IMR-90 (cell line): Measurements from ENCODE around the gene NME4. TPM values are rescaled to one million over a fixed set of nuclear protein-coding genes. Genes with fewer than 3 reads are reported as not detected.

ENCODE experiments used
- ATAC-seq: fragments of 200-7000 bp; cut with Tn5 transposase; 2 replicates; pipeline ENCODE4 v1.9.1; 2020; ENCODE audit warnings: low read depth, mild to moderate bottlenecking, moderate library complexity
- BruUV-seq: library from RNA; stranded (reverse); fragments of 400-500 nt; replicated peaks from 2 replicates; lab custom pipeline; 2021; lab: Mats Ljungman, UMichigan
- CTCF ChIA-PET: fragments of 300-600 bp; formaldehyde crosslinking; extraction: SDS; loops from one replicate; lab custom pipeline; 2021; ENCODE audit warnings: antibody characterized with exemption; lab: Yijun Ruan, JAX
- POLR2A ChIA-PET: fragments of 300-600 bp; sonication (Branson Sonifier 250); formaldehyde crosslinking; loops from one replicate; lab custom pipeline; 2022; ENCODE audit warnings: antibody characterized with exemption; ENCODE audit not compliant: unreplicated experiment; lab: Charles Lee
- DNase-seq: peaks from one replicate; pipeline ENCODE4 v3.0.0; 2013
- H2AFZ ChIP-seq: replicated peaks from 2 replicates; pipeline ENCODE3; 2013; ENCODE audit warnings: low read length, mild to moderate bottlenecking; ENCODE audit not compliant: poor library complexity
- H2AK5ac ChIP-seq: 2 replicates; pipeline ENCODE4 v1.6.1; 2013; ENCODE audit warnings: low read depth, low read length, inconsistent platforms
- H2AK9ac ChIP-seq: replicated peaks from 2 replicates; pipeline ENCODE3; 2013; ENCODE audit warnings: mild to moderate bottlenecking, low read depth, low read length, moderate library complexity; ENCODE audit not compliant: poor library complexity
- H2BK120ac ChIP-seq: 2 replicates; pipeline ENCODE4 v1.6.1; 2013; ENCODE audit warnings: low read depth, low read length, inconsistent platforms
- H2BK15ac ChIP-seq: 3 replicates; pipeline ENCODE4 v1.6.1; 2013; ENCODE audit warnings: low read depth, low read length, inconsistent platforms
- H2BK20ac ChIP-seq: 2 replicates; pipeline ENCODE4 v1.6.1; 2013; ENCODE audit warnings: low read depth, mild to moderate bottlenecking, inconsistent platforms, low read length, moderate library complexity
- H2BK5ac ChIP-seq: 2 replicates; pipeline ENCODE4 v1.6.1; 2013; ENCODE audit warnings: mild to moderate bottlenecking, low read depth, low read length, inconsistent platforms; ENCODE audit not compliant: poor library complexity, severe bottlenecking
- H3K14ac ChIP-seq: replicated peaks from 2 replicates; pipeline ENCODE4 v1.6.1; 2013; ENCODE audit warnings: low read depth, low read length, inconsistent platforms
- H3K18ac ChIP-seq: 2 replicates; pipeline ENCODE4 v1.6.1; 2013; ENCODE audit warnings: low read depth, low read length, control low read depth
- H3K23ac ChIP-seq: 2 replicates; pipeline ENCODE4 v1.6.1; 2013; ENCODE audit warnings: low read depth, low read length, inconsistent platforms
- H3K27ac ChIP-seq: 2 replicates; pipeline ENCODE4 v1.5.1; 2013; ENCODE audit warnings: mild to moderate bottlenecking, control low read depth, low read length; ENCODE audit not compliant: insufficient read depth
- H3K27me3 ChIP-seq: 2 replicates; pipeline ENCODE4 v1.6.1; 2013; ENCODE audit warnings: low read length; ENCODE audit not compliant: control insufficient read depth, insufficient read depth
- H3K36me3 ChIP-seq: 2 replicates; pipeline ENCODE4 v1.6.1; 2013; ENCODE audit warnings: low read length, mixed read lengths; ENCODE audit not compliant: control insufficient read depth, insufficient read depth
- H3K4ac ChIP-seq: 2 replicates; pipeline ENCODE4 v1.6.1; 2013; ENCODE audit warnings: low read depth, low read length, inconsistent platforms
- H3K4me1 ChIP-seq: 2 replicates; pipeline ENCODE4 v1.6.1; 2013; ENCODE audit warnings: low read length, mixed read lengths; ENCODE audit not compliant: control insufficient read depth, insufficient read depth
- H3K4me2 ChIP-seq: 2 replicates; pipeline ENCODE4 v1.6.1; 2013; ENCODE audit warnings: low read depth, mild to moderate bottlenecking, control low read depth, low read length, moderate library complexity
- H3K4me3 ChIP-seq: 2 replicates; pipeline ENCODE4 v1.5.1; 2013; ENCODE audit warnings: low read depth, mild to moderate bottlenecking, control low read depth, low read length, moderate library complexity; ENCODE audit not compliant: insufficient read depth
- H3K56ac ChIP-seq: 2 replicates; pipeline ENCODE4 v1.6.1; 2013; ENCODE audit warnings: low read length, inconsistent platforms; ENCODE audit not compliant: insufficient read depth; ENCODE audit errors: extremely low read depth
- H3K79me1 ChIP-seq, 2 experiments: 2 replicates each; pipeline ENCODE4 v1.6.1; 2013; ENCODE audit warnings: low read length in 2 of 2, inconsistent platforms in 1 of 2, low read depth in 1 of 2
- H3K9ac ChIP-seq: 2 replicates; pipeline ENCODE4 v1.6.1; 2013; ENCODE audit warnings: low read depth, low read length, control low read depth
- H3K9me1 ChIP-seq: 2 replicates; pipeline ENCODE4 v1.6.1; 2013; ENCODE audit warnings: low read length, inconsistent platforms; ENCODE audit not compliant: insufficient read depth
- H3K9me3 ChIP-seq: 2 replicates; pipeline ENCODE4 v1.6.1; 2013; ENCODE audit warnings: low read length; ENCODE audit not compliant: control insufficient read depth, insufficient read depth
- H4K20me1 ChIP-seq: 2 replicates; pipeline ENCODE4 v1.6.1; 2013; ENCODE audit warnings: low read length, inconsistent platforms; ENCODE audit not compliant: insufficient read depth
- H4K5ac ChIP-seq: 2 replicates; pipeline ENCODE4 v1.6.1; 2013; ENCODE audit warnings: mild to moderate bottlenecking, low read depth, low read length, control low read depth
- H4K8ac ChIP-seq, 2 experiments: 2 replicates each; pipeline ENCODE4 v1.6.1; 2013; ENCODE audit warnings: low read depth in 2 of 2, low read length in 2 of 2, control low read depth in 1 of 2, inconsistent platforms in 1 of 2
- H4K91ac ChIP-seq: 2 replicates; pipeline ENCODE4 v1.6.1; 2013; ENCODE audit warnings: low read depth, low read length, inconsistent platforms; ENCODE audit not compliant: insufficient read depth
- BHLHE40 ChIP-seq: fragments of 150-350 bp; IDR thresholded peaks from 2 replicates; pipeline ENCODE4 v1.6.1; 2016; ENCODE audit warnings: mild to moderate bottlenecking, low read depth, low read length
- CHD1 ChIP-seq: IDR thresholded peaks from 2 replicates; pipeline ENCODE4 v1.6.1; 2012; ENCODE audit warnings: low read depth, low read length, improper control_type of control experiment
- CTCF ChIP-seq: conservative IDR thresholded peaks from 2 replicates; pipeline ENCODE4 v1.5.1; 2012; ENCODE audit warnings: mild to moderate bottlenecking, low read depth, low read length, improper control_type of control experiment
- FOS ChIP-seq: fragments of 150-350 bp; IDR thresholded peaks from 2 replicates; pipeline ENCODE4 v1.6.1; 2016; ENCODE audit warnings: low read depth, low read length
- MAFK ChIP-seq: IDR thresholded peaks from 2 replicates; pipeline ENCODE4 v1.6.1; 2012; ENCODE audit warnings: low read depth, low read length, improper control_type of control experiment
- MAZ ChIP-seq: IDR thresholded peaks from 2 replicates; pipeline ENCODE4 v1.6.1; 2012; ENCODE audit warnings: low read depth, mild to moderate bottlenecking, low read length, improper control_type of control experiment, moderate library complexity, borderline replicate concordance
- MXI1 ChIP-seq: IDR thresholded peaks from 2 replicates; pipeline ENCODE4 v1.6.1; 2012; ENCODE audit warnings: low read depth, mild to moderate bottlenecking, low read length, moderate library complexity, borderline replicate concordance
- RAD21 ChIP-seq: IDR thresholded peaks from 2 replicates; pipeline ENCODE4 v1.6.1; 2012; ENCODE audit warnings: low read length, improper control_type of control experiment
- RCOR1 ChIP-seq: IDR thresholded peaks from 2 replicates; pipeline ENCODE4 v1.6.1; 2012; ENCODE audit warnings: mild to moderate bottlenecking, low read length, improper control_type of control experiment; ENCODE audit not compliant: insufficient replicate concordance
- RFX5 ChIP-seq: IDR thresholded peaks from 2 replicates; pipeline ENCODE4 v1.8.0; 2012; ENCODE audit warnings: low read depth, mild to moderate bottlenecking, low read length, moderate library complexity
- SMC3 ChIP-seq: fragments of 150-350 bp; IDR thresholded peaks from 2 replicates; pipeline ENCODE4 v1.6.1; 2016; ENCODE audit warnings: low read depth, mild to moderate bottlenecking, antibody characterized with exemption, low read length, moderate library complexity
- WGBS, 2 experiments: methylation state at CpG; one replicate each; pipeline versions ENCODE4 v1.1.5 to v1.1.7; 2013; ENCODE audit warnings: missing lambda C conversion rate in 2 of 2; ENCODE audit not compliant: insufficient read length in 1 of 2; ENCODE audit errors: extremely low coverage in 2 of 2; 5-methylcytosine and 5-hydroxymethylcytosine counted together
- dilution Hi-C: fragments of 300-500 bp; cut with HindIII; formaldehyde crosslinking; loops from one replicate; pipeline ENCODE4 v1.14.3; 2018; ENCODE audit warnings: low sequenced_read_pairs; ENCODE audit not compliant: unreplicated experiment
- in situ Hi-C: fragments of 300-500 bp; cut with MboI; formaldehyde crosslinking; loops from 3 replicates; pipeline ENCODE4 v1.14.3; 2019; ENCODE audit warnings: low sequenced_read_pairs, inconsistent platforms, mixed read lengths
- intact Hi-C: fragments of 100-400 bp; cut with micrococcal nuclease; formaldehyde crosslinking; loops from 2 replicates; pipeline ENCODE4 v1.10.0; 2022
- polyA plus RNA-seq, 3 experiments: library from polyadenylated mRNA; depleted of rRNA; stranded (reverse); fragments of >200 nt; gene quantifications; 2 replicates each; pipeline ENCODE4 v1.2.3, GENCODE V29; 2012; ENCODE audit warnings: low replicate concordance in 1 of 3
- total RNA-seq: library from RNA; depleted of rRNA; stranded (reverse); fragments of >200 nt; gene quantifications from 2 replicates; pipeline ENCODE4 v1.2.3, GENCODE V29; 2012
- TF ChIP-seq, protein P1 (sequence below): fragments of 150-350 bp; IDR thresholded peaks from 2 replicates; pipeline ENCODE4 v1.6.1; 2016; ENCODE audit warnings: low read depth, mild to moderate bottlenecking, low read length, moderate library complexity, borderline replicate concordance
- TF ChIP-seq, protein P2 (sequence below): fragments of 150-350 bp; IDR thresholded peaks from 2 replicates; pipeline ENCODE4 v1.6.1; 2017; ENCODE audit warnings: mild to moderate bottlenecking, antibody characterized with exemption, low read length, low read depth

NME4 gene
- total and polyA plus RNA-seq, 2 of the 4 experiments (the other 2 are of a cell fraction), result 124 to 288 TPM

DNA sequence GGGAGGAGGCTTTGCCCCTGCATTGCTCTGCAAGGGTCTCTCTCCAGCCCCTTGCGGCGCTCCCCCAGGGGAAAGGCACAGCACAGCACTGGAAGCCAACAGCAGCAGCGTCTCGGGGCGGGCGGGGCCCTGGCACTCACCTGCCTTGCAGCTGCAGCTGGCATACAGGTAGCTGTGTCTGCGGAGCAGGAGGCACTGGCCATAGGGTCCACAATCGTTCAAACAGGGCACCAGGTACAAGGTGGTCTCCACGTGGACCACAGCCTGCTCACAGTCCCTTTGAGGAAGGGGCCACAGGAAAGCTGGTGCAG, 22.4 kb upstream of the NME4 start:
- no peak overlapping the region for H2AFZ ChIP-seq
- WGBS, 2 experiments, result 95% methylated on average over 9 of the region's 9 CpGs; no CpG with 5 or more reads in 1 of the 2 experiments
- H3K9me3 ChIP-seq, result no peaks in the 10 kb centered on the region
- H3K27ac ChIP-seq, result no peak overlapping the region
- peaks cover 12% of the 10 kb centered on the region for H4K20me1 ChIP-seq
- H2AK9ac ChIP-seq, result no peak overlapping the region
- H3K56ac ChIP-seq, result no peak overlapping the region
- H2BK5ac ChIP-seq, result no peak overlapping the region
- no peak overlapping the region for H2BK120ac ChIP-seq
- POLR2A ChIA-PET, result no interaction called here
- no peak overlapping the region for H3K18ac ChIP-seq
- H3K4ac ChIP-seq, result no peak overlapping the region
- dilution Hi-C loops, result no loop called here
- H3K9me1 ChIP-seq, result no peaks in the 10 kb centered on the region
- intact Hi-C loops, result no loop called here
- no TSS peak for BruUV-seq
- DNase-seq, result no peak
- no peak for ATAC-seq
- H3K4me2 ChIP-seq, result no peak overlapping the region
- H4K5ac ChIP-seq, result no peak overlapping the region
- CTCF ChIA-PET, result no interaction called here
- H3K9ac ChIP-seq, result no peak overlapping the region
- in situ Hi-C loops, result no loop called here
- H3K79me1 ChIP-seq, result peaks cover 4 to 16% of the 10 kb centered on the region in 2 experiments; a peak in 3 of 4 replicates
- no peak overlapping the region for H3K4me3 ChIP-seq
- H2AK5ac ChIP-seq, result no peak overlapping the region
- no peak overlapping the region for H2BK15ac ChIP-seq
- H4K8ac ChIP-seq, result no peak overlapping the region
- H3K14ac ChIP-seq, result no peak overlapping the region
- peaks cover 6% of the 10 kb centered on the region; the same call in 1 of the 2 replicates for H3K4me1 ChIP-seq
- no peak overlapping the region for H2BK20ac ChIP-seq
- H3K36me3 ChIP-seq, result peaks cover 56% of the 10 kb centered on the region
- no peak overlapping the region for H4K91ac ChIP-seq
- H3K23ac ChIP-seq, result no peak overlapping the region
- no peaks in the 10 kb centered on the region for H3K27me3 ChIP-seq
- TF ChIP-seq, protein P1, sequence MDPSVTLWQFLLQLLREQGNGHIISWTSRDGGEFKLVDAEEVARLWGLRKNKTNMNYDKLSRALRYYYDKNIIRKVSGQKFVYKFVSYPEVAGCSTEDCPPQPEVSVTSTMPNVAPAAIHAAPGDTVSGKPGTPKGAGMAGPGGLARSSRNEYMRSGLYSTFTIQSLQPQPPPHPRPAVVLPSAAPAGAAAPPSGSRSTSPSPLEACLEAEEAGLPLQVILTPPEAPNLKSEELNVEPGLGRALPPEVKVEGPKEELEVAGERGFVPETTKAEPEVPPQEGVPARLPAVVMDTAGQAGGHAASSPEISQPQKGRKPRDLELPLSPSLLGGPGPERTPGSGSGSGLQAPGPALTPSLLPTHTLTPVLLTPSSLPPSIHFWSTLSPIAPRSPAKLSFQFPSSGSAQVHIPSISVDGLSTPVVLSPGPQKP, result no peak
- TF ChIP-seq CTCF (no peak), RAD21 (no peak), MAFK (no peak), CHD1 (no peak), MAZ (no peak), SMC3 (no peak), FOS (no peak), RCOR1 (no peak), RFX5 (no peak), MXI1 (no peak), BHLHE40 (no peak)
- TF ChIP-seq, protein P2, sequence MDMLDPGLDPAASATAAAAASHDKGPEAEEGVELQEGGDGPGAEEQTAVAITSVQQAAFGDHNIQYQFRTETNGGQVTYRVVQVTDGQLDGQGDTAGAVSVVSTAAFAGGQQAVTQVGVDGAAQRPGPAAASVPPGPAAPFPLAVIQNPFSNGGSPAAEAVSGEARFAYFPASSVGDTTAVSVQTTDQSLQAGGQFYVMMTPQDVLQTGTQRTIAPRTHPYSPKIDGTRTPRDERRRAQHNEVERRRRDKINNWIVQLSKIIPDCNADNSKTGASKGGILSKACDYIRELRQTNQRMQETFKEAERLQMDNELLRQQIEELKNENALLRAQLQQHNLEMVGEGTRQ, result no peak
